HCT116 (cell line): ENCODE data around the gene BAX.

Experiments
- POLR2A ChIP-seq: IDR thresholded peaks from 2 replicates; pipeline ENCODE4 v1.7.0; 2011; ENCODE audit warnings: borderline replicate concordance; ENCODE audit not compliant: insufficient read depth, insufficient read length; ENCODE audit errors: extremely low read depth
- POLR2AphosphoS5 ChIP-seq: IDR thresholded peaks from 2 replicates; pipeline ENCODE4 v1.6.1; 2011; ENCODE audit warnings: mild to moderate bottlenecking, low read depth, low read length, moderate library complexity
- RAD21 ChIP-seq: IDR thresholded peaks from 2 replicates; pipeline ENCODE4 v1.6.1; 2012; ENCODE audit warnings: low read depth, mild to moderate bottlenecking
- SIN3A ChIP-seq: IDR thresholded peaks from 2 replicates; pipeline ENCODE4 v1.6.1; 2012; ENCODE audit warnings: low read depth
- TF ChIP-seq, protein P1 (sequence below), 3 experiments: fragments of 200-600 bp in 1 of 3; sonication (generic) in 1 of 3; IDR thresholded peaks in 2 of 3; conservative IDR thresholded peaks in 1 of 3; 2 replicates each; pipeline ENCODE4 v1.5.1; 2012 to 2017; ENCODE audit warnings: low read depth in 2 of 3, low read length in 2 of 3, antibody characterized with exemption in 1 of 3, borderline replicate concordance in 1 of 3, control low read depth in 1 of 3, mild to moderate bottlenecking in 1 of 3, mixed read lengths in 1 of 3, mixed run types in 1 of 3, moderate library complexity in 1 of 3; ENCODE audit not compliant: insufficient read depth in 1 of 3

DNA sequence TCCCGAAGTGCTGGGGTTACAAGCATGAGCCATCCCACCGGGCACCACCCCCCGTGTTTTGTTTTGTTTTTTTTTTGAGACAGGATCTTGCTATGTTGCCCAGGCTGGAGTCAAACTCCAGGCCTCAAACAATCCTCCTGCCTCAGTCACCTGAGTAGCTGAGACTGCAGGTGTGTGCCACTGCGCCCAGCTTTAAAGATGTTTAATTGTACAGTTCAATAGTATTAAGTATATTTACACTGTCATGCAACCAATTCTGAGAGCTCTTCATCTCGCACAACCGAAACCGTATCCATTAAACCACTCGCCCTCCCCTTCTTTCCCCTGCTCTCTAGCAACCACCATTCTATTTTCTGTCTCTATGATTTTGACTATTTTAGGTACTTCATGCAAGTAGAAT, 38.9 kb upstream of the BAX start:
- TF ChIP-seq, protein P1, sequence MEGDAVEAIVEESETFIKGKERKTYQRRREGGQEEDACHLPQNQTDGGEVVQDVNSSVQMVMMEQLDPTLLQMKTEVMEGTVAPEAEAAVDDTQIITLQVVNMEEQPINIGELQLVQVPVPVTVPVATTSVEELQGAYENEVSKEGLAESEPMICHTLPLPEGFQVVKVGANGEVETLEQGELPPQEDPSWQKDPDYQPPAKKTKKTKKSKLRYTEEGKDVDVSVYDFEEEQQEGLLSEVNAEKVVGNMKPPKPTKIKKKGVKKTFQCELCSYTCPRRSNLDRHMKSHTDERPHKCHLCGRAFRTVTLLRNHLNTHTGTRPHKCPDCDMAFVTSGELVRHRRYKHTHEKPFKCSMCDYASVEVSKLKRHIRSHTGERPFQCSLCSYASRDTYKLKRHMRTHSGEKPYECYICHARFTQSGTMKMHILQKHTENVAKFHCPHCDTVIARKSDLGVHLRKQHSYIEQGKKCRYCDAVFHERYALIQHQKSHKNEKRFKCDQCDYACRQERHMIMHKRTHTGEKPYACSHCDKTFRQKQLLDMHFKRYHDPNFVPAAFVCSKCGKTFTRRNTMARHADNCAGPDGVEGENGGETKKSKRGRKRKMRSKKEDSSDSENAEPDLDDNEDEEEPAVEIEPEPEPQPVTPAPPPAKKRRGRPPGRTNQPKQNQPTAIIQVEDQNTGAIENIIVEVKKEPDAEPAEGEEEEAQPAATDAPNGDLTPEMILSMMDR (IDR thresholded peaks at IDR 0.05 in 2 of 3, conservative IDR thresholded peaks at IDR 0.05 in 1 of 3; ENCODE audit: borderline replicate concordance in 1 of 3, insufficient read depth in 1 of 3, low read depth in 2 of 3, low read length in 2 of 3), result no peak
- TF ChIP-seq POLR2A (no peak), RAD21 (no peak), POLR2AphosphoS5 (no peak), SIN3A (no peak)
